Type B pancreatic cell (in vitro differentiated cells): ENCODE measurements around the gene ATP13A4. TPM values are rescaled to one million over a fixed set of nuclear protein-coding genes. Genes with fewer than 3 reads are reported as not detected.

Experiments used
- DNase-seq: peaks from one replicate; pipeline ENCODE4 v3.0.0; 2021; ENCODE audit warnings: mixed read lengths; ENCODE audit not compliant: unreplicated experiment; ENCODE audit errors: extremely low spot score
- H3K27ac Mint-ChIP-seq: 2 replicates; pipeline ENCODE4 v1.8.0; 2021; ENCODE audit warnings: mild to moderate bottlenecking, mixed read lengths
- H3K27me3 Mint-ChIP-seq: 2 replicates; pipeline ENCODE4 v1.8.0; 2021; ENCODE audit warnings: mixed read lengths
- H3K36me3 Mint-ChIP-seq: 2 replicates; pipeline ENCODE4 v1.8.0; 2021; ENCODE audit warnings: mixed read lengths
- H3K4me1 Mint-ChIP-seq: one replicate; pipeline ENCODE4 v1.8.0; 2021; ENCODE audit warnings: mixed read lengths; ENCODE audit not compliant: unreplicated experiment
- H3K4me3 Mint-ChIP-seq: 2 replicates; pipeline ENCODE4 v1.8.0; 2021; ENCODE audit warnings: mild to moderate bottlenecking, mixed read lengths
- H3K9me3 Mint-ChIP-seq: 2 replicates; pipeline ENCODE4 v1.8.0; 2021; ENCODE audit warnings: mixed read lengths
- CTCF ChIP-seq: fragments of 200-600 bp; sonication (generic); conservative IDR thresholded peaks from 2 replicates; pipeline ENCODE4 v1.5.0; 2021; ENCODE audit warnings: antibody characterized with exemption, mild to moderate bottlenecking
- total RNA-seq: library from RNA; stranded (reverse); gene quantifications from 2 replicates; pipeline ENCODE4 v1.2.1, GENCODE V29; 2021; ENCODE audit warnings: low replicate concordance

ATP13A4 gene
- total RNA-seq, 1 donor from 2014 or later = 10.2 TPM

GRCh38 chr3:193396451-193397244 lies 158.0 kb downstream of the ATP13A4 start:
- no peak for TF ChIP-seq CTCF
- H3K27ac Mint-ChIP-seq = no peak overlapping the region
- peaks cover 2% of the 10 kb centered on the region for H3K27me3 Mint-ChIP-seq
- H3K4me1 Mint-ChIP-seq = no peaks in the 10 kb centered on the region
- DNase-seq = no peak
- H3K4me3 Mint-ChIP-seq = no peak overlapping the region
- no peaks in the 10 kb centered on the region for H3K36me3 Mint-ChIP-seq
- H3K9me3 Mint-ChIP-seq = no peaks in the 10 kb centered on the region

GRCh38 chr3:193391902-193392301 lies 162.8 kb downstream of the ATP13A4 start:
- no peak for DNase-seq
- no peak overlapping the region for H3K27ac Mint-ChIP-seq
- no peak overlapping the region for H3K4me3 Mint-ChIP-seq
- no peaks in the 10 kb centered on the region for H3K27me3 Mint-ChIP-seq
- no peak for TF ChIP-seq CTCF
- no peaks in the 10 kb centered on the region for H3K9me3 Mint-ChIP-seq
- H3K4me1 Mint-ChIP-seq = no peaks in the 10 kb centered on the region
- no peaks in the 10 kb centered on the region for H3K36me3 Mint-ChIP-seq

- Mint-ChIP-seq H3K36me3 (no peaks in the 10 kb centered on the region), H3K27me3 (no peaks in the 10 kb centered on the region), H3K4me1 (no peaks in the 10 kb centered on the region), H3K4me3 (no peak overlapping the region), H3K9me3 (no peaks in the 10 kb centered on the region), H3K27ac (no peak overlapping the region)
- TF ChIP-seq CTCF = no peak
- DNase-seq = no peak
Observed at GRCh38 chr3:193389335-193389734, 165.4 kb downstream of the ATP13A4 start.

- no peak overlapping the region for H3K4me3 Mint-ChIP-seq
- no peaks in the 10 kb centered on the region for H3K36me3 Mint-ChIP-seq
- H3K27me3 Mint-ChIP-seq = no peaks in the 10 kb centered on the region
- H3K4me1 Mint-ChIP-seq = no peaks in the 10 kb centered on the region
- TF ChIP-seq CTCF = no peak
- H3K9me3 Mint-ChIP-seq = no peaks in the 10 kb centered on the region
- no peak for DNase-seq
- no peak overlapping the region for H3K27ac Mint-ChIP-seq
Observed at GRCh38 chr3:193388361-193388760, 166.3 kb downstream of the ATP13A4 start.

- Mint-ChIP-seq H3K4me3 (no peak overlapping the region), H3K36me3 (no peaks in the 10 kb centered on the region), H3K9me3 (no peaks in the 10 kb centered on the region), H3K4me1 (no peaks in the 10 kb centered on the region), H3K27ac (no peak overlapping the region), H3K27me3 (no peaks in the 10 kb centered on the region)
- no peak for TF ChIP-seq CTCF
- DNase-seq = no peak
Observed at GRCh38 chr3:193387596-193387995, 167.1 kb downstream of the ATP13A4 start.
